HUES64 (cell line): ENCODE results near the gene SSTR5.

Experiments used
- H3K27ac ChIP-seq: 2 replicates; pipeline ENCODE4 v1.7.0; 2013; ENCODE audit warnings: low read depth, low read length, inconsistent platforms
- H3K27me3 ChIP-seq: 2 replicates; pipeline ENCODE4 v1.6.1; 2013; ENCODE audit warnings: mild to moderate bottlenecking, low read length; ENCODE audit not compliant: insufficient read depth
- H3K36me3 ChIP-seq: 2 replicates; pipeline ENCODE4 v1.6.1; 2013; ENCODE audit warnings: mild to moderate bottlenecking, low read length; ENCODE audit not compliant: insufficient read depth
- H3K4me1 ChIP-seq: 2 replicates; pipeline ENCODE4 v1.6.1; 2013; ENCODE audit warnings: mild to moderate bottlenecking, low read length, moderate library complexity; ENCODE audit not compliant: insufficient read depth
- H3K4me3 ChIP-seq: 2 replicates; pipeline ENCODE4 v1.5.1; 2013; ENCODE audit warnings: mild to moderate bottlenecking, low read length, moderate library complexity
- H3K9ac ChIP-seq: 2 replicates; pipeline ENCODE4 v1.6.1; 2013; ENCODE audit warnings: mild to moderate bottlenecking, low read depth, low read length
- H3K9me3 ChIP-seq: 2 replicates; pipeline ENCODE4 v1.6.1; 2013; ENCODE audit warnings: low read depth, low read length; ENCODE audit not compliant: insufficient read depth
- WGBS: fragments of 150-250, 120-280 bp; methylation state at CpG from one replicate; pipeline ENCODE4 v1.1.7; 2013; ENCODE audit warnings: missing lambda C conversion rate; 5-methylcytosine and 5-hydroxymethylcytosine counted together

The SSTR5 gene

DNA sequence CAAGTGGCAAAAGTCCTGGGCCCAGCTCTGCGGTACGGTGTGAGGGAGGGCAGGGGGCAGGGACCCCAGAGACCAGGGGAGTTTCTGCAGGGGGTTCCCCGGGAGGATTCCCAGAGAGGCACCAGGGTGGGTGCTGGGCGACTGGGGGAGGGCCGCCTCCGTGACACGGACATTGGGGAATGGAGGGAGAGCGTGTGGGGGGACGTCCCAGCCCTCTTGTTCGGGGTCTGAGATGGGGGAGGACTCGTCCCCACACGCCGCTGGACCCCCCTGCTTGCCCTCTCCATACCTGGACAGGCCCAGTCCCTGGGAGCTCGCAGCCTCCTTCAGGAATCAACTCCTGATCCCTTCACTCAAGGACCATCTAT lies 49.8 kb downstream of the SSTR5 start:
- Histone ChIP-seq H3K9ac (no peak overlapping the region), H3K9me3 (no peaks in the 10 kb centered on the region), H3K27me3 (no peaks in the 10 kb centered on the region), H3K4me1 (no peaks in the 10 kb centered on the region), H3K27ac (no peak overlapping the region), H3K4me3 (no peak overlapping the region), H3K36me3 (no peaks in the 10 kb centered on the region)
- 93% methylated on average over 14 of the region's 14 CpGs for WGBS

GRCh38 chr16:1123525-1124230 lies 51.1 kb downstream of the SSTR5 start:
- 88% methylated on average over 20 of the region's 21 CpGs for WGBS
- Histone ChIP-seq H3K36me3 (no peaks in the 10 kb centered on the region), H3K4me3 (no peak overlapping the region), H3K9me3 (no peaks in the 10 kb centered on the region), H3K4me1 (no peaks in the 10 kb centered on the region), H3K27ac (no peak overlapping the region), H3K9ac (no peak overlapping the region), H3K27me3 (no peaks in the 10 kb centered on the region)

DNA sequence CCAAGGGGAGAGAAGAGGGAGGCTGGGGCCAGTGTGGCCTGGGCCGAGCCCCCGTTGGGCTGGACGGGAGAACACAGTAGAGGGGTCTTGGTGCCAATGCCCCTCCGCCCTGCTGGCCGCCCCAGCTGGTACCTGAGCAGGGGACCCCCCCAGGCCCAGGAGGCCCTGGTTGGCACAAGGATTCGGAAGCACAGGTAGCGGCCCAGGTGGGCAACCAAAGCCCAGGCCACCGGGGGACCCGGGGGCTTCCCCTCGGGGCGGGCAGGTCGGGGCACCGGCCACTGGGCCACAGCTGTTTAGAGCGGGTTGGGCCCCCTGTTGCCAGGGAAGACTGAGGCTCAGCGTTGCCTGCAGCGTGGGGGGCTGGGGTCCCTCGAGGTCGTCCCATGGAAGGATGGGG lies 51.7 kb downstream of the SSTR5 start:
- H3K4me3 ChIP-seq = no peak overlapping the region
- no peak overlapping the region for H3K9ac ChIP-seq
- no peaks in the 10 kb centered on the region for H3K27me3 ChIP-seq
- no peaks in the 10 kb centered on the region for H3K4me1 ChIP-seq
- 93% methylated on average over 18 of the region's 18 CpGs for WGBS
- H3K36me3 ChIP-seq = no peaks in the 10 kb centered on the region
- no peak overlapping the region for H3K27ac ChIP-seq
- H3K9me3 ChIP-seq = no peaks in the 10 kb centered on the region

DNA sequence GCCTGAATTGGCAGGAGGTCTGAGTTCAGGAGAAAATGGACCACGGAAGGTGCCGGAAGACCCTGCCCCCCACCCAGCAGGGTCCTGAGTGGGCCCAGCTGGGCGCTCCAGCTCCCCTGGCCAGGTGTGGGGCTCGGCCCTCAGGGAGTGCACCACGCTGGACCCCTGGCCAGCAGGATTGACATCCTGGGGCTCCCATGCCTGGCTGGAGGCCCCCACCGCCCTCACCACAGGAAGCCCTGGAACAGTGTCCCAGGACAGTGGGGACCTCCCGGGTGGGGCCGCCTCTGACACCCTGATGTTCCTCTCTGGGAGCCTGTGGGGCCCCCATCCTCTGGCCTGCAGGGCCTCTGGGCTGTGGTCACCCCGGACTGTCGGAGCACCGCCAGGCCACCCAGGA lies 52.2 kb downstream of the SSTR5 start:
- no peaks in the 10 kb centered on the region for H3K9me3 ChIP-seq
- H3K27ac ChIP-seq = no peak overlapping the region
- H3K4me3 ChIP-seq = no peak overlapping the region
- H3K36me3 ChIP-seq = no peaks in the 10 kb centered on the region
- H3K4me1 ChIP-seq = no peaks in the 10 kb centered on the region
- WGBS = 94% methylated on average over 11 of the region's 11 CpGs
- no peaks in the 10 kb centered on the region for H3K27me3 ChIP-seq
- H3K9ac ChIP-seq = no peak overlapping the region

DNA sequence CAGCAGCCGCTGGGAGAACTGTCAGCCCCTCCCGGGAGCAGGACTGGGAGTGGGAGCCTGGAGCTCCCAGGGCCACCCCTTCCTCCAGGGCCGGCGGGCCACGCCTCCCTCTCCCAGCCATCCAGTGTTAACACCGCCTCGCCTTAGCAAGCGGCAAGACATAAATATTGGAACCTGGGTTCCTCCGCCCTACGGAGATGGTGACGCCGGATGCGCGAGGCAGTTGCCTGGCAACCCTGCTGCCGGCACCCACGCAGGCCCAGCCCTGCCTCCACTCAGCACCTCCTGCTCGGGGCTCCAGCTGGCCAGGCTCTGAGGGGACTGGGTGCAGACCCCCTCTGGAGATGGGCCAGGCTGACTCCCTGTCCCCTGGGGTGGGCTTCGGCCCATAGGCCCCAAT lies 52.9 kb downstream of the SSTR5 start:
- Histone ChIP-seq H3K27ac (no peak overlapping the region), H3K9ac (no peak overlapping the region), H3K4me3 (no peak overlapping the region), H3K9me3 (no peaks in the 10 kb centered on the region), H3K4me1 (no peaks in the 10 kb centered on the region), H3K27me3 (no peaks in the 10 kb centered on the region), H3K36me3 (no peaks in the 10 kb centered on the region)
- WGBS = 89% methylated on average over 18 of the region's 18 CpGs

GRCh38 chr16:1126044-1126443 lies 53.5 kb downstream of the SSTR5 start:
- no peaks in the 10 kb centered on the region for H3K27me3 ChIP-seq
- no peaks in the 10 kb centered on the region for H3K36me3 ChIP-seq
- 91% methylated on average over 17 of the region's 17 CpGs for WGBS
- H3K27ac ChIP-seq = no peak overlapping the region
- H3K9me3 ChIP-seq = no peaks in the 10 kb centered on the region
- no peaks in the 10 kb centered on the region for H3K4me1 ChIP-seq
- H3K4me3 ChIP-seq = no peak overlapping the region
- H3K9ac ChIP-seq = no peak overlapping the region

- Histone ChIP-seq H3K4me1 (no peaks in the 10 kb centered on the region), H3K4me3 (no peak overlapping the region), H3K27ac (no peak overlapping the region), H3K36me3 (no peaks in the 10 kb centered on the region), H3K9me3 (no peaks in the 10 kb centered on the region), H3K27me3 (no peaks in the 10 kb centered on the region), H3K9ac (no peak overlapping the region)
- 77% methylated on average over 10 of the region's 10 CpGs for WGBS
Measured at GRCh38 chr16:1126586-1126985, 54.0 kb downstream of the SSTR5 start.

DNA sequence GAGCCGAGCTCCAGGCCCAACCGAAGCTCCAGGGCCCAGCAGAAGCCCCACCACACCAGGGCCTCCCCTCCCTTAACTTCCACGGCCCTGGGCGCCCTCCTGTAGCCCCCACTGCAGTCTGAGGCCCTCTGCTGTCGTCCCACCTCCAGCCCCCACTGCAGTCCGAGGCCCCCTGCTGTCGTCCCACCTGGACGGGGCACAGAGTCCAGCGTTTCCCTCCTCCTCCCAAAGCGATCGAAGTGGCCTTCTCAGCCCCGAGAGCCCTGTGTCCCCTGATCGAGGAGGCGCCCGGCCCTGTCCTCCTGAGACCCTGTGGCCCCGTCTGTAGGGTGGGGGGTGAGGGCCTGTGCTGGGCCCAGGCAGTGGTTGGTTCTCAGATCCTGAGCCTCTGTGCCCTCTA lies 54.6 kb downstream of the SSTR5 start:
- Histone ChIP-seq H3K9me3 (no peaks in the 10 kb centered on the region), H3K9ac (no peak overlapping the region), H3K27me3 (no peaks in the 10 kb centered on the region), H3K27ac (no peak overlapping the region), H3K4me3 (no peak overlapping the region), H3K36me3 (no peaks in the 10 kb centered on the region), H3K4me1 (no peaks in the 10 kb centered on the region)
- 91% methylated on average over 16 of the region's 16 CpGs for WGBS

DNA sequence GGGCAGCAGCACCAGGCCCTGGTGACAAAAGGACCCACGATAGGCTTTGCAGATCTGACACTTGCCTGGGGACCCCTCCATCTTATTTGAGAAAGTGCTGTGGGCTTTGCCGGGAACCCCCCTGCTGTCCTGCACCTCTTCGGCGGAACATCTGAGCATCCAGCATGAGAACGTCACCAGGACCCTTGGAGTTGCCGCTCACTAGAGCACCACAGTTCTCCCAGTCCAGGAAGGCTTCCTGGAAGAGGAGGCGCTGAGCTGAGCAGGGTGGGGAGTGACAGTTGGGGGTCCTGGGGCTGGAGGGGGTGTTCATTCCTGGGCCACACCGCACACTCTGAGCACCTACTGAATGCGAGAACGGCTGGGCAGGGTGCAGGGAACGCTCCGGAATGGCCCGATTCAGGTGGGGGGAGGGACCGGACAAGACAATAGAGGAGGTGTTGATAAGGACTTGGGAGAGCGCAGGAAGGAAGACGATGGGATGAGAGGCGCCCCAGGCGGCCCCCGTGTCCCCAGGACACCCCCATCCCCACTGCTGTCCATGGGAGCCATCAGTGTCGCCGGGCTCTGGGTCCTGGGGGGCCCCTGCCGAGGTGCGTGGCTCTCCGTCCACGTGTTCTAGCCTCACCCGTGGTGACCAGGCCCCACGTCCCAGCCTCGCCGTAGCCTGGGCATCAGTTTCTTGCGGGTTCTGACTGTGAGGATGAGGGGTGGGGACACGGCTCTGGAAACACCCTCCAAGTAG lies 55.6 kb downstream of the SSTR5 start:
- no peaks in the 10 kb centered on the region for H3K36me3 ChIP-seq
- H3K27ac ChIP-seq = no peak overlapping the region
- no peak overlapping the region for H3K9ac ChIP-seq
- 92% methylated on average over 31 of the region's 31 CpGs for whole genome bisulfite sequencing
- no peaks in the 10 kb centered on the region for H3K9me3 ChIP-seq
- H3K4me3 ChIP-seq = no peak overlapping the region
- H3K4me1 ChIP-seq = no peaks in the 10 kb centered on the region
- no peaks in the 10 kb centered on the region for H3K27me3 ChIP-seq

DNA sequence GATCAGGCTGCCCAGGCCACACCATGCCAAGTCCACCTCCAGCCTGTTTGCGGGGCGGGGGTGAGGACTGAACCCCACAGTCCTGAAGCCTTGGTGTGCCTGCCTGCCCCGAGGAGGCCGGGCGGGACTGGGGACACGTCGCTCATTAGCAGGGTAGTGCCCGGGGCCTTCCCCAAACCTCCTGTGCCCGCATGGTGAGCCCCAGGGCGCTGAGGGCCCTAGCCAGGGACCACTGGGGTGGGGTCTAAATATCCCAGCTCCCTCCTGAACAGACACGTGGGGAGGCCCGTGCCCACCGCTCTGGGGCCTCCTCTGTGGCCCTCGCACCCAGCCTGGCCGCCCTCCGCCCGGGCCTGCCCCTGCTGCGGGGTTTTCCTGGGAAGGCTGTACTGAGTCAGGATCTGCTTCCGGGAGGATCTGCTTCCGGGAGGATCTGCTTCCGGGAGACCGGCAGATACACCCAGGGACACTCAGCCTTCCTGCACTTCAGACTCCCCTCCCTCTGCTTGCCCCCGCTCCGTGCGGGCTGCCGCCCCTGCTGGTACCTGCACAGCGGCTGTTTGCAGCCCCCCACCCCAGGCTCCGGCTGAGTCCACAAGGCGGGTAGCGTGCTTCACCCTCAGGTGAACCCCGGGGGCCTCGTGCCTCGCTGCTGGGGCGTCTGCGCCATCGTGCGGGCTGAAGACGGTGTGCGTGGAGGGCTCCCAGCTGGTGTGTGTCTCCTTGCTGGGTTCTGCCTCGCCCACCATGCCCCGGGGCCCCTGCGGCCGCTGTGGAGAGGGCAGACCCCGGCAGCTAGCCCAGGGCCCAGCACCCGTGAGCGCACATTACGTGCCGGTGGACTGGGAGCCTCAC lies 56.8 kb downstream of the SSTR5 start:
- Histone ChIP-seq H3K9me3 (no peaks in the 10 kb centered on the region), H3K27ac (no peak overlapping the region), H3K4me1 (no peaks in the 10 kb centered on the region), H3K4me3 (no peak overlapping the region), H3K36me3 (no peaks in the 10 kb centered on the region), H3K27me3 (no peaks in the 10 kb centered on the region), H3K9ac (no peak overlapping the region)
- WGBS = 95% methylated on average over 48 of the region's 48 CpGs

DNA sequence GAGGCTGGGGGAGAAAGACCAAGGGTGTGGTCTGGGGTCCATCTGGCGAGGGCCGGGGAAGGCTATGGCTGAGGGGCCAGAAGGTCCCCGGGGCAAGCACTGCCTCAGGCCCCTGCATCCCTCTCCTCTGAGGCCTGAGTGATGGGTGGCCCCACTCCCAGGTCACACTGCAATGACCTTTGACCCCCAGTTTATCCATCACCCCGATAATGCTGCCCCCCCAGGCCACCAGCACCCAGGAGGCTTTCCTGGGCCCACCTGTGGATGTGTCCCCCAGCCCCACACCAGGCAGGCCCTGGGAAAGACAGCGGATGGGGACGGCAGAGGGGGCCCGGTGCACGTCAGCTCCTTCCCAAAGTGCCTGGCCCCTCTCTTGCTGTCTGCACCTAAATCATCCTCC lies 57.8 kb downstream of the SSTR5 start:
- H3K36me3 ChIP-seq = no peaks in the 10 kb centered on the region
- 91% methylated on average over 8 of the region's 8 CpGs for WGBS
- no peak overlapping the region for H3K4me3 ChIP-seq
- no peaks in the 10 kb centered on the region for H3K4me1 ChIP-seq
- no peak overlapping the region for H3K27ac ChIP-seq
- no peaks in the 10 kb centered on the region for H3K9me3 ChIP-seq
- H3K27me3 ChIP-seq = no peaks in the 10 kb centered on the region
- no peak overlapping the region for H3K9ac ChIP-seq
